ENCODE measurements around the gene CENPU.

- no peak for TF ChIP-seq POLR2A (IDR thresholded peaks at IDR 0.05)
- no peak for TF ChIP-seq CTCF (IDR thresholded peaks at IDR 0.05)
Observed at GRCh38 chr4:184671101-184671500, 62.8 kb downstream of the CENPU start.
